ENCODE data around the gene ZDHHC17. TPM values are rescaled to one million over a fixed set of nuclear protein-coding genes. Genes with fewer than 3 reads are reported as not detected.
A peak's percentile ranks its signal among the peaks of the same experiment; 100 is the strongest.

Gene ZDHHC17
- total and polyA plus RNA-seq, 12 donors: 6.8 to 28.0 (median 21.5) TPM

- Histone ChIP-seq H3K4me1 (peaks cover 0 to 39% (median 23%) of the 10 kb centered on the region in 9 donors), H3K36me3 (no peaks in the 10 kb centered on the region), H3K27ac (peak overlapping the region in 4 of 10 donors; percentile 13 to 95 (median 92)), H3K4me3 (no peak overlapping the region), H3K9me3 (peaks cover 0 to 14% (median 0%) of the 10 kb centered on the region in 11 donors), H3K27me3 (peaks cover 0 to 40% (median 0%) of the 10 kb centered on the region in 7 donors)
- 74 to 76% methylated on average over 7 of the region's 7 CpGs for WGBS, 2 donors
- ATAC-seq (no peak), DNase-seq (no peak)
- intact Hi-C loops (cut with DNase I): loop anchor here in 1 of 10 donors (5.0 kb wide), 1 partner anchor 42 kb away; no protein-coding TSS in a partner anchor
- no peak for TF ChIP-seq CTCF (IDR thresholded peaks at IDR 0.05)
Measured at GRCh38 chr12:76880519-76881023, 116.7 kb downstream of the ZDHHC17 start.

DNA sequence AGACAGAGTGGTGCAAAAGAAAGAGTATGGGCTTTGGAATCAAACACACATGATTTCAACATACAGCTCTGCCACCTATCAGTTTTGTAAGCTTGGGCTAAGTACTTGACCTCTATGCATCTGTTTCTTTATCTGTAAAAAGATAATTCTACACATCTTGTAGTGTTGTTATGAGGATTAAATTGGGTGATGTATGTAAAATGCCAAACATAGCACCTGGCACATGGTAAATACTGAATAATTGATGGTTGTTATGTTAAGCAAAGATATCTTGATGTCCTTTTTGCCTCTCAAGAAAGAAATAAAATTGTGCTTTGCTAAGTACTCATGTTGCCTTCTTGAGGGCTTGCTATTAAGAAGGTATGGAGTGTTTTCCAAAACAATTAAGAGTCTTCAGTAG, 117.2 kb downstream of the ZDHHC17 start:
- peaks cover 0 to 40% (median 0%) of the 10 kb centered on the region in 7 donors for H3K27me3 ChIP-seq
- H3K36me3 ChIP-seq: no peaks in the 10 kb centered on the region
- no peak overlapping the region for H3K4me3 ChIP-seq
- intact Hi-C loops (cut with DNase I): loop anchor here in 1 of 10 donors (5.0 kb wide), 1 partner anchor 41 kb away; no protein-coding TSS in a partner anchor
- H3K4me1 ChIP-seq: peaks cover 0 to 39% (median 23%) of the 10 kb centered on the region in 9 donors
- DNase-seq (no peak), ATAC-seq (no peak)
- peaks cover 0 to 14% (median 0%) of the 10 kb centered on the region in 11 donors for H3K9me3 ChIP-seq
- no peak for TF ChIP-seq CTCF (IDR thresholded peaks at IDR 0.05)
- H3K27ac ChIP-seq: no peak overlapping the region

DNA sequence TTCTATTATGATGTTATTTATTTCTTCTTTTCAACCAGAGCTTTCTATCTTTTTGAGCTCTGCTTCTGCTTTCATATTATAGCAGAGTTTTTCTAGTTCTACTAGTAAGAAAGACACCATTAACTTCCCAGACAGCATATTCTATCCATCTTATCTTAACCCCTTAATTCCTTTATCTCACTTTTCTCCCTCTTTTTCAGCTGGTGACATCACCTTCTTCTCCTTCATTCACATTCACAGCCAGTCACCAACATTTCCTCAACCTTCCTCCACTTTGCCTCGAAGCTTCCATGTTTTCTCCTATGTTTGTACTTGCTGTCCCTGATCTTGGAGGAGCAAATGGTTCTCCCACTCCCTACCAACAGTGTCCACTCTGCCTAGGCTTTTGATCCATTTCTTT, 118.5 kb downstream of the ZDHHC17 start:
- no peak for TF ChIP-seq CTCF (IDR thresholded peaks at IDR 0.05)
- peaks cover 0 to 28% (median 0%) of the 10 kb centered on the region in 7 donors for H3K27me3 ChIP-seq
- peaks cover 0 to 30% (median 22%) of the 10 kb centered on the region in 9 donors for H3K4me1 ChIP-seq
- intact Hi-C loops (cut with DNase I): loop anchor here in 1 of 10 donors (5.0 kb wide), 1 partner anchor 40 kb away; no protein-coding TSS in a partner anchor
- DNase-seq (no peak), ATAC-seq (no peak)
- no peak overlapping the region for H3K4me3 ChIP-seq
- peaks cover 0 to 14% (median 0%) of the 10 kb centered on the region in 11 donors for H3K9me3 ChIP-seq
- H3K36me3 ChIP-seq: no peaks in the 10 kb centered on the region
- H3K27ac ChIP-seq: no peak overlapping the region
- 89 to 95% methylated on average over 1 of the region's 1 CpG for WGBS, 2 donors

DNA sequence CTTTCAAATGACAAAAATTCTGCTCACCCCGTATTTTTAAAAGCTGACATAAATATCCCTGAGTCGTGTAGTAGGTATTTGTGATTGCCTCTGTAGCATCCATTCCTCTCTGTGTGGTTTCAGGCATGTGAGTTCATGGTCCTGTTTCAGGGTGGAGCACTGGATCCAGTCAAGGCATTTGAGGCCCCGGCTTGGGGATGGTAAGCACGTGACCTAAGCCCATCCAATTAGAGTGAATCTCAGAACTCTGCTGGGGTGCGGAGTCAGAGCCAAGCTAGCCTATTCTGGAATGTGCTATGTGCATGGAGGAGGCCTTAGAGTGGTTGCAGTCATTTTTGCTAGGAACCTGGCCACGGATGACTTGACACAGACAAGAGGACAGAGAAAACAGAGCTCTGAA, 119.2 kb downstream of the ZDHHC17 start:
- Histone ChIP-seq H3K27ac (no peak overlapping the region), H3K27me3 (peaks cover 0 to 20% (median 0%) of the 10 kb centered on the region in 7 donors), H3K9me3 (peaks cover 0 to 14% (median 0%) of the 10 kb centered on the region in 11 donors), H3K4me3 (no peak overlapping the region), H3K36me3 (no peaks in the 10 kb centered on the region), H3K4me1 (peaks cover 0 to 23% (median 16%) of the 10 kb centered on the region in 9 donors)
- intact Hi-C loops (cut with DNase I): loop anchor here in 1 of 10 donors (5.0 kb wide), 1 partner anchor 39 kb away; no protein-coding TSS in a partner anchor
- TF ChIP-seq CTCF (IDR thresholded peaks at IDR 0.05): no peak
- 89 to 92% methylated on average over 6 of the region's 6 CpGs for WGBS, 2 donors
- DNase-seq (no peak), ATAC-seq (no peak)
